ENCODE measurements around the gene PARVB.

DNA sequence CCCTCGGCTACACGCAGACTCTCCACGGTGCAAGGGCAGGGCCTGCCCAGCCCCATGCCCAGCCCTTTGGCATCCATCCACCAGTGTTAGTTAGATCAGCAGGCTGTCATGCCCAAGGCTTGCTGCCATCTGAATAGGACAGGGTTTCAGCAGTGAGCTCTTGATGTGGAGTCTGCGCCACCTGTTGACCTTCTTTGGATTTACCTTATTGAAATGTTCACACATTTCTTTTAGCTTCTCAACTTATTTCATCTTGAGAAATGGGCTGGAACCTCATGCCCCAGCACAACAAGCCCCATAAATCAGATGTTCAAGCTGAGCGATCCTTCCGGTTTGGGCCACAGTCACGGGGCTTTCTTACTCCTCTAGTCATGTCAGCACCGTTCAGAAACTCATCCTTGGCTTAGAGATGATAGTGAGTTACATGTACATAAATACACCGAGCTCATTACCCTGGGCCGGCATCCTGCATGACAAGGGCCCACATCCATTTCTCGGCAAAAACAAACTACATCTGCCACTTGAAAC is 61.7 kb downstream of the PARVB start:
- TF ChIP-seq, protein P1, sequence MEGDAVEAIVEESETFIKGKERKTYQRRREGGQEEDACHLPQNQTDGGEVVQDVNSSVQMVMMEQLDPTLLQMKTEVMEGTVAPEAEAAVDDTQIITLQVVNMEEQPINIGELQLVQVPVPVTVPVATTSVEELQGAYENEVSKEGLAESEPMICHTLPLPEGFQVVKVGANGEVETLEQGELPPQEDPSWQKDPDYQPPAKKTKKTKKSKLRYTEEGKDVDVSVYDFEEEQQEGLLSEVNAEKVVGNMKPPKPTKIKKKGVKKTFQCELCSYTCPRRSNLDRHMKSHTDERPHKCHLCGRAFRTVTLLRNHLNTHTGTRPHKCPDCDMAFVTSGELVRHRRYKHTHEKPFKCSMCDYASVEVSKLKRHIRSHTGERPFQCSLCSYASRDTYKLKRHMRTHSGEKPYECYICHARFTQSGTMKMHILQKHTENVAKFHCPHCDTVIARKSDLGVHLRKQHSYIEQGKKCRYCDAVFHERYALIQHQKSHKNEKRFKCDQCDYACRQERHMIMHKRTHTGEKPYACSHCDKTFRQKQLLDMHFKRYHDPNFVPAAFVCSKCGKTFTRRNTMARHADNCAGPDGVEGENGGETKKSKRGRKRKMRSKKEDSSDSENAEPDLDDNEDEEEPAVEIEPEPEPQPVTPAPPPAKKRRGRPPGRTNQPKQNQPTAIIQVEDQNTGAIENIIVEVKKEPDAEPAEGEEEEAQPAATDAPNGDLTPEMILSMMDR (IDR thresholded peaks at IDR 0.05) = peak in 3 of 4 experiments; percentile 28 to 44 (median 36)
- TF ChIP-seq POLR2A (IDR thresholded peaks at IDR 0.05) = no peak
